Fibroblast of mammary gland (primary cell): ENCODE results near the gene LMTK2.

Source experiments
- DNase-seq: peaks from one replicate; pipeline ENCODE4 v3.0.0-alpha.2; 2010; ENCODE audit warnings: low read depth
- H3K4me3 ChIP-seq: 2 replicates; pipeline ENCODE4 v1.5.1; 2011; ENCODE audit warnings: low read depth, mild to moderate bottlenecking, low read length, moderate library complexity; ENCODE audit not compliant: control insufficient read depth
- TF ChIP-seq, protein P1 (sequence below): conservative IDR thresholded peaks from 2 replicates; pipeline ENCODE4 v1.5.1; 2011; ENCODE audit warnings: low read depth, low read length, inconsistent platforms; ENCODE audit not compliant: control insufficient read depth, insufficient read depth

LMTK2 gene

DNA sequence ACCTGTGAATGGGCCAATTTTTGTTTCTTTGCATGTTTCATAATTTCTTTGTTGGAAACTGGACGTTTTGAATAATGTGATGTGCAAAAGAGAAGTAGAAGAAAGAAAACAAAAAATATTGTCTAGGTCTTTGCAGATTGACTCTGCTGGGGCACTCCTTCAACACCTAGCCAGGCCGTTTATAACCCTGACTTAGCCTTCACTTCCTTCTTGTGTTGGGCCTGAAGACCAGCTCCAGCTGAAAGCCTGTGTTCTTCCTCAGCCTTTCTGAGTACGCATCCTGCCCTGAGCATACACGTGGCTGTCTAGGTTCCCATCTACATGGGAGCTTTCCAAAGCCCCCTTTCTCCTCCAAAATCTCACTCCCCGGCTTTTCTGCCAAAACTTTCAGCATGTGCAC lies 41.9 kb downstream of the LMTK2 start:
- no peak for DNase-seq
- TF ChIP-seq, protein P1, sequence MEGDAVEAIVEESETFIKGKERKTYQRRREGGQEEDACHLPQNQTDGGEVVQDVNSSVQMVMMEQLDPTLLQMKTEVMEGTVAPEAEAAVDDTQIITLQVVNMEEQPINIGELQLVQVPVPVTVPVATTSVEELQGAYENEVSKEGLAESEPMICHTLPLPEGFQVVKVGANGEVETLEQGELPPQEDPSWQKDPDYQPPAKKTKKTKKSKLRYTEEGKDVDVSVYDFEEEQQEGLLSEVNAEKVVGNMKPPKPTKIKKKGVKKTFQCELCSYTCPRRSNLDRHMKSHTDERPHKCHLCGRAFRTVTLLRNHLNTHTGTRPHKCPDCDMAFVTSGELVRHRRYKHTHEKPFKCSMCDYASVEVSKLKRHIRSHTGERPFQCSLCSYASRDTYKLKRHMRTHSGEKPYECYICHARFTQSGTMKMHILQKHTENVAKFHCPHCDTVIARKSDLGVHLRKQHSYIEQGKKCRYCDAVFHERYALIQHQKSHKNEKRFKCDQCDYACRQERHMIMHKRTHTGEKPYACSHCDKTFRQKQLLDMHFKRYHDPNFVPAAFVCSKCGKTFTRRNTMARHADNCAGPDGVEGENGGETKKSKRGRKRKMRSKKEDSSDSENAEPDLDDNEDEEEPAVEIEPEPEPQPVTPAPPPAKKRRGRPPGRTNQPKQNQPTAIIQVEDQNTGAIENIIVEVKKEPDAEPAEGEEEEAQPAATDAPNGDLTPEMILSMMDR = no peak
- H3K4me3 ChIP-seq = no peak overlapping the region

- no peak for DNase-seq
- H3K4me3 ChIP-seq = no peak overlapping the region
- TF ChIP-seq, protein P1 = no peak
Measured at GRCh38 chr7:98149116-98149692, 42.5 kb downstream of the LMTK2 start.

- no peak overlapping the region for H3K4me3 ChIP-seq
- TF ChIP-seq, protein P1 = no peak
- no peak for DNase-seq
Measured at GRCh38 chr7:98151884-98152283, 45.2 kb downstream of the LMTK2 start.

DNA sequence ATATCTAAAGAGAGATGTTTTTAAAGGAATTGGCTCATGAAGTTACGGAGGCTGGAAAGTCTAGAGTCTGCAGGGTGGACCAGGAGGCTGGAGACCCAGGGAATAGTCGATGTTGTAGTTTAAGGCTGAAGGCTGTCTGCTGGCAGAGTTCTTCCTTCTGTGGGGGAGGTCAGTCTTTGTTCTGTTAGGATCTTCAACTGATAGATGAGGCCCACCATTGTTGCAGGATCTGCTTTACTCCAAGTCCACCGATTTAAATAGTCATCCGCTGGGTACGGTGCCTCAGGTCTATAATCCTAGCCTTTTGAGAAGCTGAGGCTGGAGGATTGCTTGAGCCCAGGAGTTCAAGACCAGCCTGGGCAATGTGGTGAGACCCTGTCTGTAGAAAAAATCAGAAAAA lies 50.0 kb downstream of the LMTK2 start:
- TF ChIP-seq, protein P1 = no peak
- H3K4me3 ChIP-seq = no peak overlapping the region
- DNase-seq = no peak

- no peak overlapping the region for H3K4me3 ChIP-seq
- TF ChIP-seq, protein P1 = no peak
- no peak for DNase-seq
Measured at GRCh38 chr7:98157761-98158160, 51.1 kb downstream of the LMTK2 start.

DNA sequence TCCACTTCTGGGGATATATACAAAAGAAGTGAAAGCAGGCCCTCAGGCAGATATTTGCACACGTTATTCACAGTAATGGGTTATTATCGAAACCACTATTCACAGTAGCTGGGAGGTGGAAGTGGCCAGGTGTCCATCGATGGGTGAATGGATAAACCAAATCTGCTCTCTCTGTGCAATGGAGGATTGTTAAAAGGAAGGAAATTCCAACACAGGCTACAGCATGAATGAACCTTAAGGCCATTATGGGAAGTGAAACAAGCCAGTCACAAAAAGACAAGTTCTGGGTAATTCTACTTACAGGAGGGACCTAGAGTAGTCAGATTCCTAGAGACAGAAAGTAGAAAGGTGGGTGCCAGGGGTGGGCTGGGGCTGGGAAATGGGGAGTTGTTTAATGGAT lies 56.1 kb downstream of the LMTK2 start:
- DNase-seq = no peak
- no peak overlapping the region for H3K4me3 ChIP-seq
- TF ChIP-seq, protein P1 = no peak

DNA sequence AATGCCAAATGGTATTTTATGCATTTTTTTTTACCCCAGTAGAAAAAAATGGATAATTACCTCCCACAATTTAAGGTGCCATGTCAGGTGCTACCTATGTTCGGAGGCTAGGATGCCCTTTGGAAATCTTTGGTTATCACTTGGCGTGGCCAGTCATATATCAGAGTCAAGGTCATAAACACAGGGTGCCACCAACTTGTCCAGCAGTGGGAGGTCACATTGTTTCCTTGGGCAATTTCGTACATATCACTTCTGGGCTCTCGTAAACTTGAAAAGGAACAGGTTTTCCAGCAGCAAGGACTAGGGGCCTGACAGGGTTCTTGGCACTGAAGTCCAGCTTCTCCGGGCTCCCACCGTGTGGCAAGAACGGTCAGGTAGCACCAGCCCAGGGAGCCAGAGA lies 56.6 kb downstream of the LMTK2 start:
- DNase-seq = no peak
- TF ChIP-seq, protein P1 = no peak
- H3K4me3 ChIP-seq = no peak overlapping the region
